GM13976 (cell line): Measurements from ENCODE around the gene NKAPL.
A peak's percentile ranks its signal among the peaks of the same experiment; 100 is the strongest.

Source experiments
- DNase-seq: peaks from one replicate; pipeline ENCODE4 v3.0.0; 2012; ENCODE audit warnings: low spot score
- in situ Hi-C: fragments of 300-500 bp; cut with MboI; formaldehyde crosslinking; loops from one replicate; pipeline ENCODE4 v1.12.0; 2022; ENCODE audit warnings: low sequenced_read_pairs, mixed read lengths, inconsistent platforms; ENCODE audit not compliant: unreplicated experiment
- TF ChIP-seq, protein P1 (sequence below): IDR thresholded peaks from 2 replicates; pipeline ENCODE4 v1.5.1; 2012; ENCODE audit warnings: borderline replicate concordance, mild to moderate bottlenecking; ENCODE audit not compliant: insufficient read depth; ENCODE audit errors: extremely low read depth, missing control alignments, control extremely low read depth

Gene NKAPL

GRCh38 chr6:28217890-28218289 lies 41.2 kb upstream of the NKAPL start:
- in situ Hi-C loops = no loop called here
- peak; percentile 7 for DNase-seq

GRCh38 chr6:28218312-28219248 lies 40.5 kb upstream of the NKAPL start:
- TF ChIP-seq, protein P1, sequence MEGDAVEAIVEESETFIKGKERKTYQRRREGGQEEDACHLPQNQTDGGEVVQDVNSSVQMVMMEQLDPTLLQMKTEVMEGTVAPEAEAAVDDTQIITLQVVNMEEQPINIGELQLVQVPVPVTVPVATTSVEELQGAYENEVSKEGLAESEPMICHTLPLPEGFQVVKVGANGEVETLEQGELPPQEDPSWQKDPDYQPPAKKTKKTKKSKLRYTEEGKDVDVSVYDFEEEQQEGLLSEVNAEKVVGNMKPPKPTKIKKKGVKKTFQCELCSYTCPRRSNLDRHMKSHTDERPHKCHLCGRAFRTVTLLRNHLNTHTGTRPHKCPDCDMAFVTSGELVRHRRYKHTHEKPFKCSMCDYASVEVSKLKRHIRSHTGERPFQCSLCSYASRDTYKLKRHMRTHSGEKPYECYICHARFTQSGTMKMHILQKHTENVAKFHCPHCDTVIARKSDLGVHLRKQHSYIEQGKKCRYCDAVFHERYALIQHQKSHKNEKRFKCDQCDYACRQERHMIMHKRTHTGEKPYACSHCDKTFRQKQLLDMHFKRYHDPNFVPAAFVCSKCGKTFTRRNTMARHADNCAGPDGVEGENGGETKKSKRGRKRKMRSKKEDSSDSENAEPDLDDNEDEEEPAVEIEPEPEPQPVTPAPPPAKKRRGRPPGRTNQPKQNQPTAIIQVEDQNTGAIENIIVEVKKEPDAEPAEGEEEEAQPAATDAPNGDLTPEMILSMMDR = no peak
- peak; percentile 88 for DNase-seq
- in situ Hi-C loops = no loop called here

More at GRCh38 chr6:28217890-28218289, 41.2 kb upstream of the NKAPL start:
- TF ChIP-seq, protein P1 = no peak

DNA sequence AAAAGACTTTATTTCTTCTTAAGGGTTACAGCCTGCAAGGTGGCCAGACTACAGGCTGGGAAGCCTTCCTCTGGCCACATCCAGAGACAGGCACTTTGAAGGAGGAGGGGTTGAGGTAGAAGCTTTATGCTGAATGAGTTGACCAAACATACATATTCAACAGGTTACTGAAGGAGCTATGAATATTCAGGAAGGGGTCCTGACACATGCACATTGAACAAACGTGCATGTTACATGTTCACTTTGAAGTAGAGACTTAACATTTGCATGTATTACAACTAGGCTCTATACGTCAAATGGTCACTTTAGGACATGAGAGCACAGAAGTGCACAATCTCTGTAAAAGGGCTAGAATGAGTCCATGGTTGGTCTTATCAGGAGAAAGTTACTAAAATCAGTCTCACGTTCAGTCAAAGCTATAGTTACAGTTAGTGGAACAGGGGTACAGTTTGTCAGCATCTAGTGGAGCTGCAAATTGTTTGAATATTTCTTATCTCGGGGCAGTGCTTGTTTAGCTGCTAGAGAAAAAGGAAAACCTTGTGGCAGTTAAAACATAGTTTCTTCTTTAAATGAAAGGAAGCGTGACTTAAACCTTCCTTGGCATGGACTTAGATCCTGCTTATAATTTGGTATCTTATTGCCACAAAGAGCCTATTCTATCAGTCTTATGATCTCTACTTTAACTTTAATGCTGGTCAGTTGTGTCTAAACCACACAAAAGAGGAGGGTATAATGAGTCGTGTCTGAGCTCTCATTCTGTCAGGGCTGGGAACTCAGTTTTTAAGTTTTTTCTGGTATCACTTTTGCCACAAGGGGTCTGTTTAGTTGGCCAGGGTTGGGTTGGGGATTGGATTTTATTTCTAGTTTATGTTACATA lies 38.6 kb upstream of the NKAPL start:
- TF ChIP-seq, protein P1 = no peak
- no peak for DNase-seq
- in situ Hi-C loops = no loop called here

GRCh38 chr6:28224131-28225055 lies 34.7 kb upstream of the NKAPL start:
- TF ChIP-seq, protein P1 = no peak
- DNase-seq = no peak
- in situ Hi-C loops = no loop called here

DNA sequence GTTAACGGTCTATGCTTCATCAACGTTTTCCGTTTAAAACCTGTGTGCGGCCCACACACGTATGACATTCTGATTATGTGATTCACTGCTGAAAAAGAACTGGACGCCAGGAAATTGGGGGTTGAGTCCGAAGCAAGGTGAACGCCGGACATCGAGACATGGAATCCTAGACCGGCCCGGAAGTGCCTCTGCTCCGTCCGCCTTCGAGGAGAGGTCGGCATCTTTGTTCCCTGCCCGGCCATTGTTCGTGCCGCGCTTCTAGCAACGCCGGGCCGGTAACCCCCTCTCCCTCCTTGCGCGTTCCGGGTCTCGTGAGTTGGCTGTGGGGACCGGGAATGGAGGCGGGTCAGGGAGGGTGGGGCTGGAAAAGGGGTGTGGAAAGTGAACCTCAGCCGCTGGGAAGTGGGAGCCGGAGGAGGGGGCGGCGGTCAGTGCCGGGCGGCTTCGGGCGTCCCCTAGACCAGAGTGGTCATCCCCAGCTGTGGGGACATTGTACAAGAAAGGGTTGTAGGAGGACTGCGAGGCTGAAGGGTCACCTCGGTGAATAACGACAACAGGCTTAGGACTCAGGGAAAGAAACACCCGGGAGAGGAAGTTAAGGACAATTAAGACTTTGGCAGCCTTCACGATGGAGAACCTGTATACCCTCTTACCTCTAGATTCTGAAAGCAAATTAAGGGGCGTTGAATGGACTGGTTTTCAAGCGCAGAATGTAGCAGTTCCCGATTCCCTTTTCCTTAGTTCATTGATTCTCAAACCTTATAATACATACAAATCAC lies 33.9 kb upstream of the NKAPL start, which contains the start of gene ZSCAN9:
Gene ZSCAN9 (plus strand): TSS at position 220 of the 779 bp plus-strand sequence. CDS start 1,810 bp downstream, outside the sequence.
- DNase-seq = peak; percentile 83
- in situ Hi-C loops = no loop called here
- TF ChIP-seq, protein P1 = no peak
